ENCODE data around the gene OSBPL5. TPM values are rescaled to one million over a fixed set of nuclear protein-coding genes. Genes with fewer than 3 reads are reported as not detected.
A peak's percentile ranks its signal among the peaks of the same experiment; 100 is the strongest.

The OSBPL5 gene
- total RNA-seq, 1 experiment from 2014 or later: 16.1 TPM

GRCh38 chr11:3204141-3205015 lies 39.3 kb upstream of the OSBPL5 start:
- Histone ChIP-seq H2BK15ac (ENCODE audit: low read depth, low read length) (no peak overlapping the region), H2AK5ac (ENCODE audit: insufficient read length, low read length) (no peak overlapping the region), H3K27me3 (ENCODE audit: insufficient read depth, low read length) (peaks cover 9% of the 10 kb centered on the region; the same call in 1 of the 2 replicates), H3K4me1 (ENCODE audit: insufficient read depth, low read length) (no peaks in the 10 kb centered on the region), H3K4ac (ENCODE audit: low read depth, low read length) (no peak overlapping the region), H4K20me1 (ENCODE audit: control insufficient read depth, insufficient read depth, insufficient read length) (peaks cover 2% of the 10 kb centered on the region), H2BK120ac (ENCODE audit: low read depth, low read length, poor library complexity, severe bottlenecking) (no peak overlapping the region), H3K27ac (ENCODE audit: insufficient read length, low read depth, low read length) (no peak overlapping the region), H3K23me2 (ENCODE audit: insufficient read length, low read depth, low read length, poor library complexity, severe bottlenecking) (peaks cover 9% of the 10 kb centered on the region), H4K91ac (ENCODE audit: insufficient read length, low read depth, low read length) (no peak overlapping the region), H3K18ac (ENCODE audit: insufficient read length, low read depth, low read length) (no peak overlapping the region), H2BK12ac (ENCODE audit: insufficient read length, low read depth, low read length) (no peak overlapping the region), H2AFZ (ENCODE audit: low read length) (no peak overlapping the region), H4K8ac (replicated peaks; ENCODE audit: insufficient read length, low read depth, low read length) (no peak overlapping the region), H3T11ph (ENCODE audit: low read length) (no peak overlapping the region), H3K4me2 (ENCODE audit: insufficient read depth, insufficient read length, low read length) (peak overlapping the region; percentile 53), H2BK20ac (ENCODE audit: low read depth, low read length, poor library complexity, severe bottlenecking) (no peak overlapping the region), H3K23ac (ENCODE audit: insufficient read length, low read depth, low read length) (no peak overlapping the region), H3K79me1 (ENCODE audit: insufficient read depth, low read depth, low read length, poor library complexity, severe bottlenecking) (no peaks in the 10 kb centered on the region), H3K14ac (ENCODE audit: insufficient read depth, low read length) (no peak overlapping the region; the same call in 1 of the 2 replicates), H3K9me3 (ENCODE audit: control insufficient read depth, low read depth, low read length) (no peaks in the 10 kb centered on the region), H3K56ac (ENCODE audit: insufficient read length, low read depth, low read length) (no peak overlapping the region), H2BK5ac (ENCODE audit: insufficient read length, low read length) (no peak overlapping the region), H4K5ac (ENCODE audit: insufficient read length, low read depth, low read length) (no peak overlapping the region), H3K9ac (ENCODE audit: extremely low read depth, insufficient read length, low read length) (no peak overlapping the region), H3K79me2 (ENCODE audit: insufficient read depth, low read length) (no peaks in the 10 kb centered on the region)
- Mint-ChIP-seq H3K9me3 (no peaks in the 10 kb centered on the region), H3K4me3 (no peak overlapping the region; a peak in 1 of 5 replicates), H3K4me1 (peaks cover 8 to 9% of the 10 kb centered on the region in 2 experiments), H3K27ac (no peak overlapping the region), H3K27me3 (ENCODE audit: low read depth) (peaks cover 64% of the 10 kb centered on the region), H3K36me3 (ENCODE audit: insufficient read depth in 1 of 3, low read depth in 3 of 3) (no peaks in the 10 kb centered on the region)
- no peak for TF ChIP-seq CTCF (conservative IDR thresholded peaks at IDR 0.05)
- DNase-seq: no peak
- WGBS (ENCODE audit: extremely low coverage, insufficient read length, low lambda C conversion rate): no CpG with 5 or more reads among the region's 24 CpGs
